ENCODE measurements around the gene ATRIP. TPM values are rescaled to one million over a fixed set of nuclear protein-coding genes. Genes with fewer than 3 reads are reported as not detected.
A peak's percentile ranks its signal among the peaks of the same experiment; 100 is the strongest.

Gene ATRIP
- total and polyA plus RNA-seq, 7 donors: 1.8 to 9.4 (median 5.1) TPM

DNA sequence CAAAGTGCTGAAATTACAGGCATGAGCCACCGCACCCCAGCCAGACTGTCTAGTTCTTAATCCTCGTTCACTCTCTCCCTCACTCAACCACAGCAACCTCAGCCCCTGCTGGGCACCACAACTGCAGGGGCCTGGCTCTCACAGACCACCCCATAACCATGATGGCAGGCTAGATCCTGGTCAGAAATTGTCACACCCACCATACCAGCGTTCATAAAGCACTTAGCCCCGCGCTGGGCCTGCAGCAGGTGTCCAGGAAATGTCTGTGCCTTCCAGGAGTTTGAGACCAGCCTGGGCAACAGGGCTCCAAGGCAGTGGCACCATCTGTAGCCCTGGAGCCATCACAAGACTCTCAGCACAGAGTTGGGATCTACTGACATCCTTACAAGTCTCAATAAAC is 55.6 kb downstream of the ATRIP start:
- WGBS, 2 donors: 77 to 83% methylated on average over 5 of the region's 5 CpGs
- H3K27ac ChIP-seq: peak overlapping the region; percentile 83 to 95 (median 91)

DNA sequence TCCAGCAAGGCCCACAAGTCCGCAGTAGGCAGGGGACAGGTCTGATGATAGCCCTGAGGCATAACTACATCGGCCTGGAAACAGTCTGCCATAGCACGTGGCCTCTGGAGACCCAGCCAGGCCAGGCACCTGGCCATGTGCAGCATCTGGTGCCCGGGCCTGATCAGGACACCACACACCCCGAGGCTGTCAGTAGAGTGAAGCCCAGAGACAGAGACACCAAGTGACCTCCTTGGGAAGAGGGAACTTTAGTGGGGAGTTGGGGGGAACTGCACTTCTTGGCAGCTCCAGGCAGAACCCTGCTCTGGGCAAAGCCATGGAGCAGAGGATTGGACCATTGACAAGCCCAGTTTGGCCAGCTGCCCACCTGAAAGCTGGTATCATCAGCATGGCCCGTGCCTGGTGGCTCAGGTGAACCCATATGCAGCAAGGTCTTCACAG is 56.2 kb downstream of the ATRIP start:
- 78 to 81% methylated on average over 6 of the region's 6 CpGs for WGBS, 2 donors

More for the DNA sequence above, 55.6 kb downstream of the ATRIP start:
- TF ChIP-seq EP300 (IDR thresholded peaks at IDR 0.05): no peak
- TF ChIP-seq, protein P1, sequence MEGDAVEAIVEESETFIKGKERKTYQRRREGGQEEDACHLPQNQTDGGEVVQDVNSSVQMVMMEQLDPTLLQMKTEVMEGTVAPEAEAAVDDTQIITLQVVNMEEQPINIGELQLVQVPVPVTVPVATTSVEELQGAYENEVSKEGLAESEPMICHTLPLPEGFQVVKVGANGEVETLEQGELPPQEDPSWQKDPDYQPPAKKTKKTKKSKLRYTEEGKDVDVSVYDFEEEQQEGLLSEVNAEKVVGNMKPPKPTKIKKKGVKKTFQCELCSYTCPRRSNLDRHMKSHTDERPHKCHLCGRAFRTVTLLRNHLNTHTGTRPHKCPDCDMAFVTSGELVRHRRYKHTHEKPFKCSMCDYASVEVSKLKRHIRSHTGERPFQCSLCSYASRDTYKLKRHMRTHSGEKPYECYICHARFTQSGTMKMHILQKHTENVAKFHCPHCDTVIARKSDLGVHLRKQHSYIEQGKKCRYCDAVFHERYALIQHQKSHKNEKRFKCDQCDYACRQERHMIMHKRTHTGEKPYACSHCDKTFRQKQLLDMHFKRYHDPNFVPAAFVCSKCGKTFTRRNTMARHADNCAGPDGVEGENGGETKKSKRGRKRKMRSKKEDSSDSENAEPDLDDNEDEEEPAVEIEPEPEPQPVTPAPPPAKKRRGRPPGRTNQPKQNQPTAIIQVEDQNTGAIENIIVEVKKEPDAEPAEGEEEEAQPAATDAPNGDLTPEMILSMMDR (IDR thresholded peaks at IDR 0.05): no peak
- no peak for TF ChIP-seq POLR2AphosphoS5 (IDR thresholded peaks at IDR 0.05)
- no peak for TF ChIP-seq POLR2A (IDR thresholded peaks at IDR 0.05)
- H3K4me3 ChIP-seq: no peak overlapping the region
- DNase-seq: no peak
- H3K4me1 ChIP-seq: peaks cover 0 to 26% (median 24%) of the 10 kb centered on the region in 4 donors
- peaks cover 0 to 26% (median 5%) of the 10 kb centered on the region in 4 donors for H3K36me3 ChIP-seq
- H3K9me3 ChIP-seq: no peaks in the 10 kb centered on the region
- intact Hi-C loops (cut with DNase I): loop anchor here (2.0 kb wide), 2 partner anchors 35 to 47 kb away; a partner anchor contains a TSS
- no peaks in the 10 kb centered on the region for H3K27me3 ChIP-seq

DNA sequence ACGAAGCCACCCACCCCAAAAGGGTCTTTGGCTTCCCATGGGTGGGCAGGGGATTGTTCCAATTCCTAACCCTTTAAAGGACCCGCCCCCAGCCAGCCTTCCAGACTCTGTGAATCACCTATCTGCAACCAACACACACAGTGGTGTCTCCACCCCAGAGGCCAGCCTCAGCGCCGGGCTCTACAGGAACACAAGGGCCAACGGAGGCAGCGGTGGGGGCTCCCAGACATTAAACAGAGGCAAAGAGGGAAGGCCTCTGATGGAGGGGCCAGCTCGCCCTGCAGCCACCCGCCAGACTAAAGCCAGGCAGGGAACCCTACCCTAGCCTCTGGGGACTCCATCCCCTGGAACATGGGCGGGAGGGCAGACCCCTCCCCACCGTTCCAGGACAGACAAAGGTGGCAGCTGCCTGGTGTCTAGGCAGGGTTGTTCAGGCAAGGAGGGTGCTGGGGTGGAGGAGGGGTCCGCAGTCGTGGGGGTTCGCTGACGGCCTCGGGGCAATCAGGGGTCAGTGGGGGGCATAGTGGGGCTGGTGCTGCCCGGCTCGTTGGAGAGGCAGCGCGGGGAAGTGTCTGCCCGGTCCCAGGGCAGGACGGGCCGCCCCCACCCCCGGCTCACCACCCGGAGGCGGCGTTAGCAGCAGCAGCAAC is 57.0 kb downstream of the ATRIP start:
- 16 to 27% methylated on average over 26 of the region's 26 CpGs for WGBS, 2 donors
- TF ChIP-seq POLR2A (IDR thresholded peaks at IDR 0.05) (no peak), POLR2AphosphoS5 (IDR thresholded peaks at IDR 0.05) (peak in 3 of 4 donors; percentile 16 to 43 (median 40))
- Histone ChIP-seq H3K4me1 (peaks cover 0 to 26% (median 24%) of the 10 kb centered on the region in 4 donors), H3K4me3 (peak overlapping the region; percentile 63 to 78 (median 73)), H3K9me3 (no peaks in the 10 kb centered on the region), H3K27ac (peak overlapping the region; percentile 83 to 95 (median 91)), H3K27me3 (no peaks in the 10 kb centered on the region), H3K36me3 (peaks cover 0 to 12% (median 4%) of the 10 kb centered on the region in 4 donors)
- intact Hi-C loops (cut with DNase I): loop anchor here (2.0 kb wide), 2 partner anchors 37 to 45 kb away; a partner anchor contains a TSS
- DNase-seq: peak; percentile 88

More for the DNA sequence above, 56.2 kb downstream of the ATRIP start:
- Histone ChIP-seq H3K27ac (peak overlapping the region; percentile 83 to 95 (median 91)), H3K4me3 (peak overlapping the region in 3 of 4 donors; percentile 68 to 78 (median 78)), H3K36me3 (peaks cover 0 to 20% (median 4%) of the 10 kb centered on the region in 4 donors), H3K27me3 (no peaks in the 10 kb centered on the region), H3K4me1 (peaks cover 0 to 26% (median 24%) of the 10 kb centered on the region in 4 donors), H3K9me3 (no peaks in the 10 kb centered on the region)
- TF ChIP-seq, protein P1 (IDR thresholded peaks at IDR 0.05): no peak
- TF ChIP-seq POLR2AphosphoS5 (IDR thresholded peaks at IDR 0.05): no peak
- intact Hi-C loops (cut with DNase I): loop anchor here (2.0 kb wide), 2 partner anchors 36 to 46 kb away; a partner anchor contains a TSS
- DNase-seq: peak; percentile 76

DNA sequence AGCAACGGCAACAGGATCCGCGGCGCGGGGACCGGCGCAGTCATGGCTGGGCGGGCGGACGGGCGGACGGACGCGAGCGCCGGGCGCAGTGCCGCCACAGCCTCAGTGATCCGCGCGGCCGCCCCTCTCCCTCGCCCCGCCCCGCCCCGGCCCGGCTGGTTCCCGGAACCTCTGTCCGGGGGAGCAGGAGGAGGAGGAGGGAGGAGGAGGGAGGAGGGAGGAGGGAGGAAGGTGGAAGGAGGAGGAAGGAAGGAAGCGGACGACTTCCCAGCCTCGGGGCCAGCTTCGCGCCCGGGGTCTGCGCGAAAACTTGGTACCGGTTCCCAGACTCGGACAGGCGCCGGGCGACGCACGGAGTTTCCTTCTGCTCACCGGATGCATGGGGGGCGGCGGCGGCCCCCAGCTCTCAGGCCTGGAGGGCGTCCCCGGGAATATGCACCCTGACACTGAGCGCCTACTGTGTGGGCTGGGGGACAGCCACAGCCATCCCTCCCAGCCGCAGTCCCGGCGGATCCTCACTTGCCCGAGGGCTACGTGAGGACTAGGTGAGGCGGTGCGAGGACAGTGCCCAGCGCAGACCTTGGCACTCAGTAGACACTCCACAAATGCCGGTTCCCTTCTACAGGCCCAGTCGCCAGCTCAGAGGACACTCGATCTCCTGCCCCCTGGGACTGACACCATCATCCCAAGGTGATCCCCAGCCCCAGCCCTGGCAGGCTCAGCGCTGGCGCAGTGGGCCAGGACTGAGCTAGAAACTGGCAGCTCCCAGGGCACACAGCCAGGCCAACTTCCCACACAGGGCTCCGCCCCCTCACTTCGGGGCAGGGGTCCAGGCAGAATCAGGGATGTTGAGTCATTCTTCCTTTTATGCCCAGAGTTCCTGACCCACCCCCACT is 57.8 kb downstream of the ATRIP start, which contains the start of gene SHISA5:
TSS of gene SHISA5 (minus strand) at position 124 of the 896 bp plus-strand sequence. CDS start at position 44, 80 bp downstream.
- Histone ChIP-seq H3K4me3 (peak within 1 kb of the TSS; percentile 63 to 78 (median 73)), H3K27ac (peak within 1 kb of the TSS; percentile 83 to 95 (median 91)), H3K9me3 (no peaks in the 10 kb centered on the region), H3K4me1 (peaks cover 0 to 26% (median 24%) of the 10 kb centered on the region in 4 donors), H3K36me3 (peaks cover 0 to 8% (median 3%) of the 10 kb centered on the region in 4 donors), H3K27me3 (no peaks in the 10 kb centered on the region)
- WGBS, 2 donors: 2 to 5% methylated on average over 66 of the region's 66 CpGs
- TF ChIP-seq POLR2A (IDR thresholded peaks at IDR 0.05) (no peak), EP300 (IDR thresholded peaks at IDR 0.05) (no peak), POLR2AphosphoS5 (IDR thresholded peaks at IDR 0.05) (peak; percentile 8 to 61 (median 43))
- DNase-seq: peak; percentile 90
- intact Hi-C loops (cut with DNase I): no loop called here

DNA sequence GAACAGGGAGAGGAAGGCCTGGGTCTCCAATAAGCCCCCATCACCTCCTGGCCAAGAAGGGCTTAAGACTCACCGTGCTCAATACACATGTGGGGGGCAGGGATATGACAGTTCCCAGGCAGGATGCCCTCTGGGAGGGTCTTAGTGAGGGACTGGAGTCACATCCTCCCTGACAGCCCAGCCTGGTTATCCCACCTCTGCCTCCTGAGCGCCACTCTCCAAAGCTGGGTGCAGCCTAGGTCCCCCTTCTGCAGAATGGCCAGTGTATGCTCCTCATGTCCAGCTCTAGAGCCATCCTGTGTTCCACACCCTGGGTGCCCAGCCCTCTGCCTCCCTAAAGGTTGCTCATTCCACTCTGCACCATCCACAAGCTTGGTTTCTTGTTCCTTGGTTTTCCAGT is 58.6 kb downstream of the ATRIP start:
- WGBS, 2 donors: 88 to 91% methylated on average over 2 of the region's 2 CpGs
- no peaks in the 10 kb centered on the region for H3K9me3 ChIP-seq
- peak overlapping the region in 1 of 4 donors; percentile 68 for H3K4me3 ChIP-seq
- TF ChIP-seq EP300 (IDR thresholded peaks at IDR 0.05) (no peak), POLR2A (IDR thresholded peaks at IDR 0.05) (no peak), POLR2AphosphoS5 (IDR thresholded peaks at IDR 0.05) (no peak)
- TF ChIP-seq, protein P1 (IDR thresholded peaks at IDR 0.05): no peak
- no peaks in the 10 kb centered on the region for H3K27me3 ChIP-seq
- H3K36me3 ChIP-seq: peaks cover 0 to 7% (median 2%) of the 10 kb centered on the region in 4 donors
- intact Hi-C loops (cut with DNase I): no loop called here
- DNase-seq: no peak
- peak overlapping the region; percentile 83 to 95 (median 91) for H3K27ac ChIP-seq
- H3K4me1 ChIP-seq: peaks cover 0 to 26% (median 24%) of the 10 kb centered on the region in 4 donors

Data from sigmoid colon (tissue), 7 donors.